B cell (primary cell): ENCODE results near the gene APCDD1L. TPM values are rescaled to one million over a fixed set of nuclear protein-coding genes. Genes with fewer than 3 reads are reported as not detected.

Experiments used
- ATAC-seq: fragments of 200-7000 bp; cut with Tn5 transposase; one replicate; pipeline ENCODE4 v1.10.0; 2021; ENCODE audit warnings: low read depth, mild to moderate bottlenecking, moderate number of reproducible peaks, moderate library complexity
- CTCF ChIA-PET: fragments of 350-600 bp; sonication (Branson Sonifier 250); formaldehyde crosslinking; loops from one replicate; lab custom pipeline; 2021; ENCODE audit warnings: antibody characterized with exemption, inconsistent platforms; lab: Charles Lee
- POLR2A ChIA-PET: fragments of 350-600 bp; sonication (Branson Sonifier 250); formaldehyde crosslinking; loops from one replicate; lab custom pipeline; 2021; ENCODE audit warnings: antibody characterized with exemption; lab: Charles Lee
- DNase-seq: peaks from one replicate; pipeline ENCODE4 v3.0.0; 2013
- H2AFZ ChIP-seq: 2 replicates; pipeline ENCODE4 v1.6.1; 2012; ENCODE audit warnings: mild to moderate bottlenecking, low read depth, low read length; ENCODE audit not compliant: insufficient read depth, poor library complexity, severe bottlenecking
- H3K27ac ChIP-seq, 2 donors: 1 replicate in 1 of 2; 2 replicates in 1 of 2; pipeline ENCODE4 v1.5.1; 2012 to 2013; ENCODE audit warnings: low read length in 2 of 2, mild to moderate bottlenecking in 2 of 2, moderate library complexity in 1 of 2
- H3K27me3 ChIP-seq, 4 experiments: fragments of 200-600 bp in 1 of 4; sonication (generic) in 1 of 4; replicated peaks in 1 of 4; 1 replicate in 2 of 4; 2 replicates in 2 of 4; pipeline versions ENCODE4 v1.6.1 to v1.7.0; 2013 to 2016; ENCODE audit warnings: low read length in 3 of 4, mild to moderate bottlenecking in 2 of 4, mixed read lengths in 1 of 4, moderate library complexity in 1 of 4; ENCODE audit not compliant: insufficient read depth in 4 of 4, control insufficient read depth in 3 of 4; ENCODE audit errors: control extremely low read depth in 1 of 4
- H3K36me3 ChIP-seq, 2 experiments: replicated peaks in 1 of 2; 1 replicate in 1 of 2; 2 replicates in 1 of 2; pipeline versions ENCODE4 v1.6.1 to v1.7.1; 2013; ENCODE audit warnings: low read length in 1 of 2; ENCODE audit not compliant: insufficient read depth in 2 of 2, control insufficient read depth in 1 of 2; ENCODE audit errors: control extremely low read depth in 1 of 2, extremely low read depth in 1 of 2
- H3K4me1 ChIP-seq, 2 donors: fragments of 200-600 bp in 1 of 2; sonication (generic) in 1 of 2; 1 replicate in 1 of 2; 2 replicates in 1 of 2; pipeline versions ENCODE4 v1.5.1 to v1.6.1; 2013 to 2017; ENCODE audit warnings: low read length in 2 of 2; ENCODE audit not compliant: control insufficient read depth in 2 of 2, insufficient read depth in 2 of 2
- H3K4me2 ChIP-seq: replicated peaks from 2 replicates; pipeline ENCODE3; 2012; ENCODE audit warnings: mild to moderate bottlenecking, low read depth, low read length; ENCODE audit not compliant: poor library complexity, severe bottlenecking
- H3K4me3 ChIP-seq, 5 experiments: fragments of 200-600 bp in 1 of 5; sonication (generic) in 1 of 5; 1 replicate in 3 of 5; 2 replicates in 2 of 5; pipeline versions ENCODE4 v1.5.1 to v1.7.0; 2011 to 2016; ENCODE audit warnings: low read length in 4 of 5, mild to moderate bottlenecking in 4 of 5, low read depth in 2 of 5, control low read depth in 1 of 5, moderate library complexity in 1 of 5; ENCODE audit not compliant: insufficient read depth in 1 of 5; ENCODE audit errors: control extremely low read depth in 1 of 5, extremely low read depth in 1 of 5
- H3K79me2 ChIP-seq: fragments of 200-600 bp; sonication (generic); one replicate; pipeline ENCODE4 v1.6.0; 2016; ENCODE audit warnings: low read length; ENCODE audit not compliant: control insufficient read depth, insufficient read depth
- H3K9ac ChIP-seq: fragments of 200-600 bp; sonication (generic); 2 replicates; pipeline ENCODE4 v1.6.1; 2017; ENCODE audit warnings: mild to moderate bottlenecking, low read length, moderate library complexity
- H3K9me3 ChIP-seq, 3 donors: one replicate each; pipeline versions ENCODE4 v1.6.1 to v1.7.1; 2013; ENCODE audit warnings: low read length in 2 of 3; ENCODE audit not compliant: control insufficient read depth in 2 of 3, insufficient read depth in 1 of 3; ENCODE audit errors: control extremely low read depth in 1 of 3
- H4K20me1 ChIP-seq: 2 replicates; pipeline ENCODE4 v1.6.0; 2012; ENCODE audit warnings: mild to moderate bottlenecking, low read length; ENCODE audit not compliant: insufficient read depth, control insufficient read depth, poor library complexity, severe bottlenecking
- H3K27ac Mint-ChIP-seq: one replicate; pipeline ENCODE4 v1.8.0; 2021; ENCODE audit warnings: mixed read lengths
- H3K27me3 Mint-ChIP-seq: one replicate; pipeline ENCODE4 v1.8.0; 2021; ENCODE audit warnings: mixed read lengths
- H3K4me1 Mint-ChIP-seq: one replicate; pipeline ENCODE4 v1.8.0; 2021; ENCODE audit warnings: mixed read lengths
- H3K4me3 Mint-ChIP-seq: one replicate; pipeline ENCODE4 v1.8.0; 2021; ENCODE audit warnings: mixed read lengths
- H3K9me3 Mint-ChIP-seq: one replicate; pipeline ENCODE4 v1.8.0; 2022; ENCODE audit warnings: mixed read lengths; ENCODE audit not compliant: insufficient read depth
- EZH2 ChIP-seq: IDR thresholded peaks from 2 replicates; pipeline ENCODE4 v1.6.1; 2012; ENCODE audit warnings: borderline replicate concordance, low read depth, mild to moderate bottlenecking, moderate library complexity, low read length; ENCODE audit not compliant: insufficient read depth, poor library complexity, severe bottlenecking
- WGBS: methylation state at CpG from one replicate; pipeline ENCODE4 v1.1.5; 2013; ENCODE audit warnings: missing lambda C conversion rate; ENCODE audit not compliant: insufficient coverage; 5-methylcytosine and 5-hydroxymethylcytosine counted together
- intact Hi-C: fragments of 100-400 bp; cut with micrococcal nuclease; formaldehyde crosslinking; loops from one replicate; pipeline ENCODE4 v1.10.0; 2022
- polyA plus RNA-seq: library from polyadenylated mRNA; depleted of rRNA; stranded (reverse); fragments of >200 nt; gene quantifications from 2 replicates; pipeline ENCODE4 v1.2.3, GENCODE V29; 2012
- total RNA-seq, 2 donors: library from RNA; stranded (reverse); fragments of 120-200 nt in 1 of 2; gene quantifications; 1 replicate in 1 of 2; 2 replicates in 1 of 2; pipeline versions ENCODE4 v1.2.3 to v1.2.4, GENCODE V29; 2013 to 2022
- TF ChIP-seq, protein P1 (sequence below): fragments of 200-600 bp; IDR thresholded peaks from one replicate; pipeline ENCODE4 v1.8.0; 2022; ENCODE audit warnings: antibody characterized with exemption, mild to moderate bottlenecking

The APCDD1L gene
- total and polyA plus RNA-seq, 2 donors (not counting 1 experiment from before 2014, with no cell fraction given), result not detected

- Histone ChIP-seq H3K79me2 (no peaks in the 10 kb centered on the region), H3K4me1 (no peaks in the 10 kb centered on the region), H3K4me3 (no peak overlapping the region), H3K36me3 (no peaks in the 10 kb centered on the region), H3K27ac (no peak overlapping the region), H3K9ac (no peak overlapping the region), H4K20me1 (no peaks in the 10 kb centered on the region), H3K27me3 (peaks cover 0 to 2% (median 0%) of the 10 kb centered on the region in 4 experiments), H3K4me2 (no peak overlapping the region), H2AFZ (no peak overlapping the region), H3K9me3 (peaks cover 0 to 8% (median 0%) of the 10 kb centered on the region in 3 donors)
- CTCF ChIA-PET, result no interaction called here
- Mint-ChIP-seq H3K9me3 (no peaks in the 10 kb centered on the region), H3K4me1 (peaks cover 2% of the 10 kb centered on the region), H3K27me3 (peaks cover 11% of the 10 kb centered on the region), H3K4me3 (no peak overlapping the region), H3K27ac (no peak overlapping the region)
- WGBS, result 78% methylated on average over 6 of the region's 6 CpGs
- DNase-seq (no peak), ATAC-seq (no peak)
- intact Hi-C loops, result no loop called here
- TF ChIP-seq EZH2, result no peak
- TF ChIP-seq, protein P1, sequence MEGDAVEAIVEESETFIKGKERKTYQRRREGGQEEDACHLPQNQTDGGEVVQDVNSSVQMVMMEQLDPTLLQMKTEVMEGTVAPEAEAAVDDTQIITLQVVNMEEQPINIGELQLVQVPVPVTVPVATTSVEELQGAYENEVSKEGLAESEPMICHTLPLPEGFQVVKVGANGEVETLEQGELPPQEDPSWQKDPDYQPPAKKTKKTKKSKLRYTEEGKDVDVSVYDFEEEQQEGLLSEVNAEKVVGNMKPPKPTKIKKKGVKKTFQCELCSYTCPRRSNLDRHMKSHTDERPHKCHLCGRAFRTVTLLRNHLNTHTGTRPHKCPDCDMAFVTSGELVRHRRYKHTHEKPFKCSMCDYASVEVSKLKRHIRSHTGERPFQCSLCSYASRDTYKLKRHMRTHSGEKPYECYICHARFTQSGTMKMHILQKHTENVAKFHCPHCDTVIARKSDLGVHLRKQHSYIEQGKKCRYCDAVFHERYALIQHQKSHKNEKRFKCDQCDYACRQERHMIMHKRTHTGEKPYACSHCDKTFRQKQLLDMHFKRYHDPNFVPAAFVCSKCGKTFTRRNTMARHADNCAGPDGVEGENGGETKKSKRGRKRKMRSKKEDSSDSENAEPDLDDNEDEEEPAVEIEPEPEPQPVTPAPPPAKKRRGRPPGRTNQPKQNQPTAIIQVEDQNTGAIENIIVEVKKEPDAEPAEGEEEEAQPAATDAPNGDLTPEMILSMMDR, result no peak
- POLR2A ChIA-PET, result no interaction called here
Measured at GRCh38 chr20:58496429-58496769, 18.8 kb downstream of the APCDD1L start.

DNA sequence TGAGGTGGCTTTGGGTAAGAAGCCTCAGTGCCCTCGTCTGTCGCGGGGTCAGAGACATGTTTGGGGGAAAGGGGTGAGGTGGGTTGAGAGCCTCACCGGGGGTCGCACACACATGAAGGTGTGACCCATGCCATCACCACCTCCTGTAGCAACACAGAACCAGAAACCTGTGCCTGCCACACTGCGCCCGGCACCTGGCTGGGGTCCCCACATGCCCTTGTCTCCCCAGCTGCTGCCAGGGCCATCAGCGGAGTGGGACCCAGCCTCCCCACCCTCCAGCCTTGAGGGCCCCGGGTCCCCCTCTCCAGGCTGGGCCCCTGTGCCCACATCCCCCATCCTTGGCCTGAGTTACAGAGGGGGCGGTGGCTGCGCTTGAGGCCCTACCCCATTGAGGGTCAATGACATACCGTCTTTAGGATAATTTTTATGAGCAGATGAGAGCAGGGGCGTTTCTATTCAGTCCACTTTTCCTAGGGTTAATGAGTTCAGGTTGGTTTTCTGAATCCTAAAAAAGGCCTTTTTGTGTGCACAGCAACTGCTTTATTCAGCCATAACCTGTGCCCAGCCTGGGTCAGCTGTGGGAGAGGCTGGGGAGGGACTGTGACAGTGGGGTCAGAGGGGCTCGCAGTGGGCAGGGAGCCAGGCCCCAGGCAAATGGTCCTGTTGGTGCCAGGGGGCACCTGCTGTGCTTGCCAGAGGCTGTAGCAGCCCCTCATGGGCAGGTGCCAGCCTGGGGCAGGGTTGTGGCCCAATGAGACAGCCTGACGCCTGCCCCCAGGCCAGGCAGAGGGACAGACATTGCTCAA, 19.4 kb downstream of the APCDD1L start:
- ChIA-PET CTCF (no interaction called here), POLR2A (no interaction called here)
- H3K4me1 Mint-ChIP-seq, result peaks cover 2% of the 10 kb centered on the region
- no peaks in the 10 kb centered on the region for H3K9me3 Mint-ChIP-seq
- WGBS, result 99% methylated on average over 14 of the region's 15 CpGs
- no peak overlapping the region for H2AFZ ChIP-seq
- no peaks in the 10 kb centered on the region for H3K27me3 ChIP-seq
- intact Hi-C loops, result no loop called here
- H3K27me3 Mint-ChIP-seq, result peaks cover 11% of the 10 kb centered on the region
- no peaks in the 10 kb centered on the region for H3K36me3 ChIP-seq
- no peak for TF ChIP-seq EZH2
- TF ChIP-seq, protein P1, result no peak
- no peaks in the 10 kb centered on the region for H3K79me2 ChIP-seq
- peaks cover 0 to 5% (median 0%) of the 10 kb centered on the region in 3 donors for H3K9me3 ChIP-seq
- ATAC-seq (no peak), DNase-seq (no peak)
- H3K9ac ChIP-seq, result no peak overlapping the region
- H3K4me1 ChIP-seq, result no peaks in the 10 kb centered on the region
- H3K27ac Mint-ChIP-seq, result no peak overlapping the region
- H3K4me3 Mint-ChIP-seq, result no peak overlapping the region
- no peak overlapping the region for H3K27ac ChIP-seq
- H3K4me2 ChIP-seq, result no peak overlapping the region
- H3K4me3 ChIP-seq, result no peak overlapping the region
- no peaks in the 10 kb centered on the region for H4K20me1 ChIP-seq
